Stimulated activated naive B cell treated with anti-CD40 and anti-IgM and Interleukin-4, amounts not matched to agents 10 μg/mL and 1 μg/mL and 100 μg/mL, for 72 hours (primary cell): ENCODE data around the gene GNL3L.
"Not testable (repeated sequence)": the region's sequence is repeated elsewhere in the genome, so short reads cannot be mapped to it uniquely, and the experiment has no call there.

Experiments
- ATAC-seq, 2 donors: fragments of 150-1000 bp; cut with Tn5 transposase; replicated peaks; 2 replicates each; pipeline ENCODE4 v1.10.0; 2021; ENCODE audit warnings: moderate library complexity in 1 of 2
- DNase-seq: peaks from one replicate; pipeline ENCODE4 v3.0.0; 2021
- H3K27ac Mint-ChIP-seq: one replicate; pipeline ENCODE4 v1.8.0; 2022; ENCODE audit warnings: mild to moderate bottlenecking, mixed read lengths
- H3K27me3 Mint-ChIP-seq, 2 donors: one replicate each; pipeline ENCODE4 v1.8.0; 2022; ENCODE audit warnings: mixed read lengths in 2 of 2
- H3K36me3 Mint-ChIP-seq, 2 donors: one replicate each; pipeline ENCODE4 v1.8.0; 2022; ENCODE audit warnings: mixed read lengths in 2 of 2, mild to moderate bottlenecking in 1 of 2
- H3K4me1 Mint-ChIP-seq, 2 donors: one replicate each; pipeline ENCODE4 v1.8.0; 2022; ENCODE audit warnings: mixed read lengths in 2 of 2, mild to moderate bottlenecking in 1 of 2
- H3K4me3 Mint-ChIP-seq, 2 donors: one replicate each; pipeline ENCODE4 v1.8.0; 2022; ENCODE audit warnings: mild to moderate bottlenecking in 2 of 2, mixed read lengths in 2 of 2, moderate library complexity in 1 of 2
- H3K9me3 Mint-ChIP-seq, 2 donors: one replicate each; pipeline ENCODE4 v1.8.0; 2022; ENCODE audit warnings: mixed read lengths in 2 of 2, mild to moderate bottlenecking in 1 of 2

Gene GNL3L, protein sequence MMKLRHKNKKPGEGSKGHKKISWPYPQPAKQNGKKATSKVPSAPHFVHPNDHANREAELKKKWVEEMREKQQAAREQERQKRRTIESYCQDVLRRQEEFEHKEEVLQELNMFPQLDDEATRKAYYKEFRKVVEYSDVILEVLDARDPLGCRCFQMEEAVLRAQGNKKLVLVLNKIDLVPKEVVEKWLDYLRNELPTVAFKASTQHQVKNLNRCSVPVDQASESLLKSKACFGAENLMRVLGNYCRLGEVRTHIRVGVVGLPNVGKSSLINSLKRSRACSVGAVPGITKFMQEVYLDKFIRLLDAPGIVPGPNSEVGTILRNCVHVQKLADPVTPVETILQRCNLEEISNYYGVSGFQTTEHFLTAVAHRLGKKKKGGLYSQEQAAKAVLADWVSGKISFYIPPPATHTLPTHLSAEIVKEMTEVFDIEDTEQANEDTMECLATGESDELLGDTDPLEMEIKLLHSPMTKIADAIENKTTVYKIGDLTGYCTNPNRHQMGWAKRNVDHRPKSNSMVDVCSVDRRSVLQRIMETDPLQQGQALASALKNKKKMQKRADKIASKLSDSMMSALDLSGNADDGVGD

DNA sequence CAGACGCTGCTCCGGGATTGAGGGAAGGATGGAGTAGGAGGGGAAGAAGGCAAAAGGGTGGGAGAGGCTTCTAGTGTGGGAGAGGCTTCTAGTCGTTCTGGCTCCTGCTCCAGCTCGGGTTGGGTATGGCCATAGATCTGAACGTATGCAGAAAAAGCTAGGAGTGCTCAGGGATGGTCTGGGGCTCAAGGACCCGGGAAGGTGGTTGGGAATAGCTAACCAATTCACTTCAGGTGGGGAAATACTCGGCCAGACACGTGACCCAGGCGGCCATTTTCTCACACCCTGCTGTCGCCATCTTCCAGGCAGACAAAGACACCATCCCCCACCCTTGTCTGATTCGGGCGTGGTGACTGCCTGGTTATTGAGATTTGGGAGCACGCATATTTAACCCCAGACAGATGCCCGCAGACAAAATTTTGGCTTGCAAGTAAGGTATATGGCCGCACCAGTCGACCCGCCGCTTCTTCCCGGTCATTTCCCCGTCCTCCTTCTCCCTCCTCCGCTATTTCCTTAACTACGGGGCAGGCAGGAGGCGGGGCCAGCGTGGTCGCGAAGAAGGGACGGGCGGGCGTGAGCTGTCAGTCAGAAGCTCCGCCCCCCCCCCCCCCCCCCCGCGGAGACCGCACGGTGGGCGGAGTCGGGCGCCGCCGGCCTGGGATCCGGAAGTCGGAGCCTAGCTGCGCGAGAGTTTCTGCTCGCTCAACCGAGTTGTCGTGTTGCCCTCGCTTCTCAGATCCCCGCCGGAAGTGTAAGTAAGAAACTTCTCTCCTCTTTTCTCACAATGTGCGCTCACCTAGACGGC is at the start of gene GNL3L:
Gene GNL3L (plus strand): TSS at position 668 of the 805 bp plus-strand sequence. CDS start 2,348 bp downstream, outside the sequence.
- no peaks in the 10 kb centered on the region for H3K27me3 Mint-ChIP-seq
- peaks cover 17 to 37% of the 10 kb centered on the region in 2 donors for H3K4me1 Mint-ChIP-seq
- H3K4me3 Mint-ChIP-seq = peak within 1 kb of the TSS; percentile 93 to 94
- H3K36me3 Mint-ChIP-seq = peaks cover 10 to 22% of the 10 kb centered on the region in 2 donors
- peak within 1 kb of the TSS; percentile 96 for H3K27ac Mint-ChIP-seq
- peak; percentile 73 for DNase-seq
- H3K9me3 Mint-ChIP-seq = peaks cover 3 to 9% of the 10 kb centered on the region in 2 donors
- ATAC-seq = peak; percentile 86 to 88

DNA sequence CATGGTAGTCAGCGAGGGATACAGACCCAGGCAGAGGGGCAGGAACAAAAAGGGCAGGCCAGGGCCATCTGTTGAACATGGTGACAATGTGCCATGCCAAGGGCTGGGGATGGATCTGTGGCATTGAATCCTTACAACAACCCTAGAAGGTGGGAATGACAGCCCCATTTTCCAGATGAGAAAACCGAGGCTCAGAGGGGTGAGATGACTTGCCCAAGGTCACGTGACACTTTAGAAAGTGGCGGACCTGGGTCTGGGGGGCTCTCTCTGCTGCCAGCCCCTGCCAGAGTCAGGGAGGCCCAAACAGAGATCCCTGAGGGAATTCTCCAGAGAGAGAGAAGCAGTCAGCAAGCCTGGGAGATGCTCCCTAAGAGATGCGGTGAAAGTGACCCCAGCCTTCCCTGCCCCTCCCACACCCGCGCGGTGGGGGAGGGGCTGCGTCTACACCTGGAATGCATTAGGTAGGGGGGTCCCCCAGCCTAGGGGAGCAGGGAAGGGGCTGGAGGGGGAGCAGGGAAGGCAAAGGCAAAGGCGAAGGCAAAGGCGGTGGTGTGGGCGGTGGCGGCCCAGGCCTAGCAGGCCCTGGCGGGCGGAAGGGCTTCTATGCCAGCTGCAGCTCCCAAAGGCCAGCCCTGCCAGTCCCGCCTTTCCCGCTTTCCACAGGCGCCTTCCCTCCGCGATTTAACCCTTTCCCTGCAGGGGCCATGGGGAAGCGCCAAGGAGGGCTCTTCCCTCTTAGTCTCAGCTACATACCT is 47.0 kb upstream of the GNL3L start:
- no peak for DNase-seq
- no peak overlapping the region for H3K27ac Mint-ChIP-seq
- no peak for ATAC-seq
- peaks cover 4 to 5% of the 10 kb centered on the region in 2 donors for H3K4me1 Mint-ChIP-seq
- H3K36me3 Mint-ChIP-seq = no peaks in the 10 kb centered on the region
- peaks cover 0 to 17% of the 10 kb centered on the region in 2 donors for H3K27me3 Mint-ChIP-seq
- H3K4me3 Mint-ChIP-seq = no peak overlapping the region
- H3K9me3 Mint-ChIP-seq = no peaks in the 10 kb centered on the region

DNA sequence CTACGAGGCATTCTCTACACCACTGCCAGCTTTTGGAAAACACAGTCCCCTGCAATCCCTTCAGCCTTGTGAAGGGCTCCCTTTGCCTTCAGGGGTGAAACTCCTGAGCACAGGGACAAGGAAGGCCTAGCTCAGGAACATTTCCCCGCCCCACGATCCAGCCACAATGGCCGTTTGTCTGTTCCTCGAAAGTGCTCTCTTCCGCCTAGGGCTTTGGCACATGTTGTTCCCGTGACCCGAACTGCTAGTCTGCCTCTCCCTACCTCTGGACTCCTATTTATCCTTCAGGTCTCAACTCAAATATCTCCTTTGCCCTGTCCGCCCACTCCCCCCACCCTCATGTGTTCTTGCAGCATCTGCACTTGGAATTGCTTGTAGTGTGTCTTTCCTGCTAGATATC is 46.1 kb upstream of the GNL3L start:
- H3K27me3 Mint-ChIP-seq = peaks cover 5 to 21% of the 10 kb centered on the region in 2 donors
- no peaks in the 10 kb centered on the region for H3K36me3 Mint-ChIP-seq
- no peak overlapping the region for H3K4me3 Mint-ChIP-seq
- ATAC-seq (no peak), DNase-seq (no peak)
- peaks cover 4 to 5% of the 10 kb centered on the region in 2 donors for H3K4me1 Mint-ChIP-seq
- no peak overlapping the region for H3K27ac Mint-ChIP-seq
- no peaks in the 10 kb centered on the region for H3K9me3 Mint-ChIP-seq

DNA sequence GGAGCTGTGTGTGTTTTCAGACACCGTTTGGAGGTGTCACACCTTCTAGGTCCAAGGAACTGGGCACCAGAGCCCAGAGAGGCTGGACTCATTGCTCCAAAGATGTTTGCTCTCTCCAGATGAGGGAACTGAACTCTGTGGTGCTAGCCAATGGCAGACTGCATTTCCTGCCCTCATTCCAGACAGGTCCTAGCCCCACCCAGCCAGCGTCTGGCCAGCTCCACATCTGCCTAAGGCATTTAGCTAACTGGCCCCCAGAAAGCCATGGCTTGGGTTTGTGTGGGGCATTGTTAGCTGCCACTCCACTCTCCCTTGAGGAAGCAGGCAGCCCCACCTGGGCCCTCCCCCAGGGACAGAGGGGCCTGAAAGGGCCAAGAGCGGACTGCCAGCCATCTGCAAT is 45.4 kb upstream of the GNL3L start:
- ATAC-seq = no peak
- H3K27ac Mint-ChIP-seq = no peak overlapping the region
- H3K36me3 Mint-ChIP-seq = no peaks in the 10 kb centered on the region
- no peak for DNase-seq
- peaks cover 0 to under 1% of the 10 kb centered on the region in 2 donors for H3K9me3 Mint-ChIP-seq
- no peak overlapping the region for H3K4me3 Mint-ChIP-seq
- H3K27me3 Mint-ChIP-seq = peaks cover 5 to 21% of the 10 kb centered on the region in 2 donors
- peaks cover 0 to 2% of the 10 kb centered on the region in 2 donors for H3K4me1 Mint-ChIP-seq

DNA sequence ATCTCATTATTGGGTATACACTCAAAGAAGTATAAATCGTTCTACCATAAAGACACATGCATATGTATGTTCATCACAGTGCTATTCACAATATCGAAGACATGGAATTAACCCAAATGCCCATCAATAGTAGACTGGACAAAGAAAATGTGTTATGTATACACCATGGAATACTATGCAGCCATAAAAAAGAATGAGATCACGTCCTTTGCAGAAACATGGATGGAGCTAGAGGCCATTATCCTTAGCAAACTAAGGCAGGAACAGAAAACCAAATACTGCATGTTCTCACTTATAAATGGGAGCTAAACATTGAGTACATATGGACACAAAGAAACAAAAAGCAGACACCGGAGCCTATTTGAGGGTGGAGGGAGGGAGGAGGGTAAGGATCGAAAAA is 40.2 kb upstream of the GNL3L start:
- not testable (repeated sequence) for DNase-seq, ATAC-seq, H3K4me1 Mint-ChIP-seq, H3K27ac Mint-ChIP-seq, H3K9me3 Mint-ChIP-seq, H3K4me3 Mint-ChIP-seq, H3K36me3 Mint-ChIP-seq
- H3K27me3 Mint-ChIP-seq = peaks cover 16 to 23% of the 10 kb centered on the region in 2 donors

DNA sequence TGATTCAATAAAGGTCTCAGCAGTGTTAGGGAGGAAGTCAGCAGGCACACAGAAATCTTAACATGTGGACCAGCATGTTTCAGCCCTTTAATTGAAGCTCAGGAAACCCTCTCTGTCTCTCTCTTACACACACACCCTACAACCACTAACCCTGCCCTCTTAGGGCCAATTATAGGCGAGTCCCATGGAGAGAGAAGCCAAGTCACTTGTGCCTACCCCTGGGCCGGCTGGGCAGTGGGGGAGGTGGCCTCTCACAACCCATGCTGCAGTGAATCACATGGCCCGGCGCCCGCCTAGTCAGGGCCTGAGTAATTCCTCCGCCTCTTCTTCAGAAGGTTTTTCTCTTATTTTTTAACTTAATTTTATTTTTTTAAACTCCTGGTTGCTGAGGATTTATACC is 37.7 kb upstream of the GNL3L start:
- H3K27ac Mint-ChIP-seq = no peak overlapping the region
- H3K27me3 Mint-ChIP-seq = peaks cover 23 to 37% of the 10 kb centered on the region in 2 donors
- no peak for ATAC-seq
- peaks cover 3 to 8% of the 10 kb centered on the region in 2 donors for H3K9me3 Mint-ChIP-seq
- no peak overlapping the region for H3K4me3 Mint-ChIP-seq
- DNase-seq = no peak
- H3K4me1 Mint-ChIP-seq = peaks cover 0 to 3% of the 10 kb centered on the region in 2 donors
- peaks cover 0 to 5% of the 10 kb centered on the region in 2 donors for H3K36me3 Mint-ChIP-seq

DNA sequence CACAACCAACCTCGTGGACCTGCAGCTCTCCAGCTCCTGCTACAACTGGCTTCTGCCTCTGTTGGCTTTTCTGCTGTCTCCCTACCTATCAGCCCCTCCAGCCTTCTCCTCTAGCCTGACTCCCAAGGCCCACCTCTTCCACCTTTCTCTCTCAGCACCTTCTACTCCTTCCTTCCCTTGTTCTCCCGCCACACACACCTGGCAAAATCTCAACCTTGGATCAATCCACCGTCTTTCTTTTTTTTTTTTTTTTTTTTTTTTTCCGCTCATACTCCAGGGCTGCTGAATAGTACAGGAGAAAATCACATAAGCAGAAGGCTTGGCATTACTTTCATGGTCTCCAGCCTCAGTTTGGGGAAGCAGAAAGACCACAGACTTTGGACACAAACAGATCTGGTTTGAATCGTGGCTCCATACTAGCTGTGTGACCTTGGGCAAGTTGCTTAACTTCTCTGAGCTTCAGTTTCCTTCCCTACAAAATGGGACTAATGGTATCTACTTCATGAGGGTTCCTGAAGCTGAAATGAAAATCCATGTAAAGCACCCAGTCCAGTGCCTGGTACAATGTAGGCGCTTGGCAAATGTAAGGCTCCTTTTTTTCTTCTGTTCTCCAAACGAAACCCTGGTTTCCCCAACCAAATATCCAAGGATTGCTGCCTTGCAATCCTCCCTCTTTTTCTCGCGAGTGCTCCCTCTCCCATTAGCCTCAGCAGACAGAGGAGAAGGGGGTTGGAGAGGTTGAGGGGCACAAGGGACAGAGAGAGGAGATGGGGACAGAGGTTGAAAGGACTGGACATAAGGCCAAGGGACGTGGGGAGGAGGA is 35.6 kb upstream of the GNL3L start:
- peaks cover 35 to 50% of the 10 kb centered on the region in 2 donors for H3K27me3 Mint-ChIP-seq
- H3K9me3 Mint-ChIP-seq = peaks cover 3 to 8% of the 10 kb centered on the region in 2 donors
- H3K4me3 Mint-ChIP-seq = peak overlapping the region; percentile 44 to 49
- ATAC-seq = no peak
- DNase-seq = no peak
- no peak overlapping the region for H3K27ac Mint-ChIP-seq
- H3K4me1 Mint-ChIP-seq = peaks cover 0 to 3% of the 10 kb centered on the region in 2 donors
- H3K36me3 Mint-ChIP-seq = peaks cover 0 to 5% of the 10 kb centered on the region in 2 donors

DNA sequence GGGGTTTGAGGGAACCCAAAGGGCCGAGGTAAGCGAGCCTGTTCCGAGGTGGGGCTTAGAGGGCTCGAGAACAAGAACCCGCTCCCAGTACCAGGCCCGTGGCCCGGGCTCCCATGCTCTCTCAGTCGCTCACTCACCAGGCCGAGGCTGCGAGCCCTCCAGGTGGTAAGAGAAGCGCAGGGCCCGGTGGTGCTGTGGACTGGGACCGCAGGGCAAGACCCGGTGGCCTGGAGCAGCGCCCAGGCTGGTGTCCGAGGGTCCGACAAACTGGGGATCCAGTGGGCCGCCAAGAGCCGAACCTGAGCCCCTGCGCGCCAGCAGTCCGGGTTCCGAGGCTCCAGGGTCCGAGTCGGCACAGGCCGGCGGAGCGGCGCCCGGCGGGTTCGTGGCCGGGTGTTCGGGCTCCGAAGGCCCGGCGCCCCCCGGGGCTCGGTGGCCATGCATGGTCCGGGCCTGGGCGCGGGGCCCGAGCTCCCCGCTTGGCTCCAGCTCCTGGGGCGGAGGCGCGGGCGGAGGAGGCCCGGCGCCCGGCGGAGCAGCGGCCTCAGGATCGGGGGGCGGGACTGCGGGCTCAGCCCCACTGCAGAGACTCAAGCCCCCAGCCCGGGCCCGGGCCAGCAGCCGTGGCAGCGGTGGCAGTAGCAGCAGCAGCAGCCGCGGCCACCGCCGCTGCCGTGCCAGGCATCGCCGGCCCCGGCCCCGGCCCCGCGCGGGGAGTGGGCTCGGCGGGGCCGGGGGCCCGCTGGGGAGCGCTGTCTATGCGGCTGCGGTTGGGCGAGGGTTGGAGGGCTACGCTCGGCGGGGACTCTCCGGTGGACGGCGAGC is 34.8 kb upstream of the GNL3L start:
- DNase-seq = no peak
- peaks cover 0 to 4% of the 10 kb centered on the region in 2 donors for H3K9me3 Mint-ChIP-seq
- H3K4me3 Mint-ChIP-seq = peak overlapping the region; percentile 44 to 75
- no peak overlapping the region for H3K27ac Mint-ChIP-seq
- peaks cover 0 to 3% of the 10 kb centered on the region in 2 donors for H3K4me1 Mint-ChIP-seq
- peak; percentile 14 to 30 for ATAC-seq
- peaks cover 0 to 5% of the 10 kb centered on the region in 2 donors for H3K36me3 Mint-ChIP-seq
- peaks cover 35 to 50% of the 10 kb centered on the region in 2 donors for H3K27me3 Mint-ChIP-seq

DNA sequence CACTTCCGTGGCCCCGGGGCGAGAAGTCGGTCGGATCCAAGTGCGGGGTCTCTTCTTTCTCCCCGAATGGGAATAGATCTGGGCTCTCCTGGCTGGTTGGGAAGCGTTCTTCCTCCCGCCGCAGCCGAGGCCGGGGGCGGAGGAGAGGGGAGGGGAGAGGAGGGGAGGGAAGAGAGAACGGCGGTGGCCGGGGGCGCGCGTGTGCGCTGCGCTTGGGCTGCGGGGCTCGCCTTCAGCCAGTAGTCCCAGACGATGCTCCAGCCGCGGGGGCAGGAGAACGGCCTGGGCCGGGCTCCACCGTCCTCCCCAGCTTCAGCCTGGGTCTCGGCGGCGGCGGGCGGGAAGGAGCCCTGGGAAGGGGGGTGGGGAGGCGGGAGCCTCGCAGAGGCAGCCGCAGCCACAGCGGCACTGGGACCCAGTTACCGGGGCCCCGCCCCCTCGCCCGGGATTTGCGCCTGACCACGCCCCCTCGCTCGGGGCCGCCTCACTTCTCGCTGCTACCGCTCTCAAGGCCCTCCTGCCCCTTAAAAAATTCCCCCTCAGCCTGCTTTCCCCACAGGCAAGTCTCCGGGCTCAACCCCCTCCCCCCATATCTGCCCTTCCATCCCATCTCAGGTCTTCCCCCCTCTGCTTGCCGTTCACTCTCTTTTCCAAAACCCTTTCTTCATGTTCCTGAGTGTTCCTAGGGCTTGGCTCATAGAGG is 34.1 kb upstream of the GNL3L start, which contains the start of gene FGD1:
Gene FGD1 (minus strand): TSS at position 421 of the 703 bp plus-strand sequence. CDS start 802 bp downstream, outside the sequence.
- DNase-seq = no peak
- H3K4me1 Mint-ChIP-seq = peaks cover 0 to 3% of the 10 kb centered on the region in 2 donors
- ATAC-seq = peak; percentile 46 to 53
- no peak within 1 kb of the TSS for H3K27ac Mint-ChIP-seq
- peak within 1 kb of the TSS; percentile 52 to 75 for H3K4me3 Mint-ChIP-seq
- peaks cover 0 to 2% of the 10 kb centered on the region in 2 donors for H3K9me3 Mint-ChIP-seq
- H3K36me3 Mint-ChIP-seq = peaks cover 0 to 5% of the 10 kb centered on the region in 2 donors
- H3K27me3 Mint-ChIP-seq = peaks cover 35 to 55% of the 10 kb centered on the region in 2 donors

DNA sequence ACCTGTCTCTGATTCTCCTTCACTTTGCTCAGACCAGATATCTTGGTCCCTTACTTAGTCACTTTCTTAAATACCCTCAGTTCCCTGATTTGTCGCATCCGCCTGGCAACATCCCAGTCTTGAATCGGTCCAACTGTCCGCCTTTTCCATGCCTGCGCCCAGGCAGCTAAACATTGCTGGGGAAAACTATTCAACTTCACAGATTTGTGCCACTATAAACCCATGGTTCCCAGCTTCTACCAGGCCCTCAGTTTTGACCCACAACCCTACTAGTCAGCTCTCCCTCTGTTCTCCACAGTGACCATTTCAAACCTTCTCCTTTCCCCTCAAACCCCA is 33.5 kb upstream of the GNL3L start:
- DNase-seq = no peak
- ATAC-seq = no peak
- peaks cover 0 to 5% of the 10 kb centered on the region in 2 donors for H3K36me3 Mint-ChIP-seq
- peak overlapping the region; percentile 52 to 75 for H3K4me3 Mint-ChIP-seq
- peaks cover 35 to 55% of the 10 kb centered on the region in 2 donors for H3K27me3 Mint-ChIP-seq
- peaks cover 0 to 3% of the 10 kb centered on the region in 2 donors for H3K4me1 Mint-ChIP-seq
- H3K9me3 Mint-ChIP-seq = no peaks in the 10 kb centered on the region
- H3K27ac Mint-ChIP-seq = no peak overlapping the region

DNA sequence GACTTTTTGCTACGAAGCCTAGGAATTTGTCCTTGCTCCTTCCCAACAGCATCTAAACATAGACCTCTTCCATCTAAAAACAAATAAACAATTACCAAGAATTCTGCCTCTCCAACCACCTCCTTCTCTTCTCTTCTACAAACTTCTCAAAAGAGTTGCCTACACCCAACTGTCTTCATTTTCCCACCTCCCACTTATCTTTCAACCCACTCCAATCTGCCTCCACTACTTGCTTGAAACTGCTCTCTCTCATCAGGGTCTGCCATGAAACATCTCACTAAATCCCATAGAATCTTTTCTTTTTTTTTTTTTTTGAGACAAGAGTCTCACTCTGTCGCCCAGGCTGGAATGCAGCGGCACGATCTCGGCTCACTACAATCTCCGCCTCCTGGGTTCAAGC is 33.1 kb upstream of the GNL3L start:
- H3K36me3 Mint-ChIP-seq = peaks cover 0 to 5% of the 10 kb centered on the region in 2 donors
- peaks cover 35 to 55% of the 10 kb centered on the region in 2 donors for H3K27me3 Mint-ChIP-seq
- ATAC-seq (no peak), DNase-seq (no peak)
- peak overlapping the region; percentile 52 to 75 for H3K4me3 Mint-ChIP-seq
- H3K9me3 Mint-ChIP-seq = no peaks in the 10 kb centered on the region
- H3K4me1 Mint-ChIP-seq = peaks cover 0 to 3% of the 10 kb centered on the region in 2 donors
- H3K27ac Mint-ChIP-seq = no peak overlapping the region

DNA sequence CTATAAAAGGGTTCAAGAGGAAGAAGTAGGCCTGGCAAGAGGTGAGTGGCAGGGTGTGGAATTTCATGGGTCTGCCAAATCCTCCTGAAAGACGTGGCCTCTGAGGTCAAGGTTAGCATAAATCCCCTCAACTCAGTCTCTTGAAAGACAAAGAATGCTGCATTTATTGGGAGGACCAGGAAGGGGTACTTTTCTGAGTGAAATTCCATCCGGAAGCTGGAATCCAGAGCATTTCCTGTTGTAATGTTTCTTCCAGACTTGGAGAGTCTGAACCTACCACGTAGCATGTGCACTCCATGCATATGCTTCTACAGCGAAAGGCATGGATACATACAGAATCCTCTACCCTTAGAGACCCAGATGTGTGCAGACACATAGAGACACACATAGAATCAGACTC is 20.6 kb upstream of the GNL3L start:
- H3K36me3 Mint-ChIP-seq = peaks cover 2 to 3% of the 10 kb centered on the region in 2 donors
- no peaks in the 10 kb centered on the region for H3K4me1 Mint-ChIP-seq
- no peak for ATAC-seq

More for the DNA sequence above, 20.6 kb upstream of the GNL3L start:
- no peak overlapping the region for H3K4me3 Mint-ChIP-seq
- H3K27me3 Mint-ChIP-seq = peaks cover 15 to 16% of the 10 kb centered on the region in 2 donors
- H3K27ac Mint-ChIP-seq = no peak overlapping the region
- H3K9me3 Mint-ChIP-seq = peaks cover 3 to 8% of the 10 kb centered on the region in 2 donors
- DNase-seq = no peak
